Stimulated activated CD4-positive, alpha-beta T cell treated with anti-CD3 and anti-CD28 coated beads, Interleukin-15, amount 100 ng/mL, for 1 hour (primary cell): Measurements from ENCODE around the gene USP6NL.

Source experiments
- DNase-seq, 2 donors: peaks; one replicate each; pipeline ENCODE4 v3.0.0-alpha.2; 2020; ENCODE audit warnings: low read depth in 1 of 2, low spot score in 1 of 2

The USP6NL gene

DNA sequence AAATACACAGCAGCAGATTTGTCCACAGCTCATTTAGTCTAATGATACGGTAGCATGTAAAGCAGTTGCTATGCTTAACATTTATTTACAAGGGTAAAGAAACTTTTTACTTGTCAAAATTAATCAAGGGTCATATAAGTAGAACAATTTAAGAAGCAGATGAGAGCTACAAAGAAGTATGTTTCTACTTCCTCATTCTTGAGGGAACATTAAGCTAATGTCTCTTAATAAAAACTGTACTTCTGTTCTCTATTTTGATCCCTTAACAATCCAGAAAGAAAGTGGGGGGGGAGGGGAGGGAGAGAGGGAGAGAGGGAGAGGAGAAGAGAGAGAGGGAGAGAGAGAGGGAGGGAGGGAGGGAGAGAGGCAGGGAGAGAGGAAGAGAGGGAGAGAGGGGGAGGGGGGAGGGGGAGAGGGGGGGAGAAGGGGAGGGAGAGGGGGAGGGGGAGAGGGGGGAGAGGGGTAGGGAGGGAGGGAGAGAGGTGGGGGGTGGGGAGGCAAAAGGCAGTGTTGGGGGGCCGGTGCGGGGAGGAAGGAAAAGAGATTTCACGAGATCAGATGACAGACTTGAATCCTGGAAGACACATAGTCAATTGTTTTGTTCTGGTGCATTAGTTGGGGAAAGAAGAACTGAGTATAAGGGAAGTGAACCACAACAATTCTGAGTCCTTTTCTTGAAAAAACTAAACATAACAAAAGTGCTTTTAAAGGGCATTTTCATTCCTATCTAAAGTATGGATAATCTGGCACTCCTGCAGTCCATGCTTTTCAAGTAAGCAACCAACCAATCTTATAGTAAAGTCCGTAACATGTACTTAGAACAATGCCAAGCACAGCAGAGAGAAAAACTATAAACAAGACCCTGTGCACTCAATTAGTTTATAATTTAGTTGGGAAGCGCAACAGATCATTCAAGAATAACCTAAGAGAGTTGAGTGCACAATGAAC is 128.0 kb downstream of the USP6NL start:
- no peak for DNase-seq

DNA sequence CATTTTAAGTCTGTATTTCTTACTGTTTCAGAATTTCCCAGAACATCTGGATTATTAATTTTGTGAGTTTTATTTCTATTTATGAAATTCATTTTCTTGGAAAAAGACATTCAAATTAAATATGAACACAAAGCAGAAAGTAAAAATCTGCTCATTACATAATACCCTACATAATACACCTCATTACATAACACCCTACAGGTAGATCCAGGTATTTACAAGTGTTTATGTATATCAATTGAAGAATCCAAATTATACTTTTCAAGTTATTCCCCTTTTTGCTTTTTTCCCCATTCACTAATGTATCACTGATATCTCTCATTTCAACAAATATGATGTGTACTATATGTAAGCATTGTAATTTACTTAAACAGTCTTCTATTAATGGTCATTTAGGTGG is 129.1 kb downstream of the USP6NL start:
- no peak for DNase-seq

DNA sequence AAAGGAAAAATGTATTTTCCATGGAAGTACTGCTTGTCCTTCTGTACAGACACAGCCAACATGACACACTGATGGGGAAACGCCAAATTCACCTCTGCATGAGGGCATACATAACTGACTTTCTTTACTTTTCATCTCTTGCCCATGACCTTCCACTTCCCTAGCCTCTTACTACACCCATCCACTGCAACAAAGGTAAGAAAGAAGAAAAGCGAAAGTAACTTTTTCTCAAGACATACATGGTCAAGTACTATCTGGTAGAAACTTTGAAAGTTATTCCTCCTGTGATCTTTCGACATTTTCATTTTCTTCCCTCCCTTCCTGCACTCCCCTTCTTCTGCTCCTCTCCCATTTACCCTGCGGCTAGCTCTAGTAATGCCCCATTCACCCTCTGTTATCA is 130.8 kb downstream of the USP6NL start:
- DNase-seq: no peak

DNA sequence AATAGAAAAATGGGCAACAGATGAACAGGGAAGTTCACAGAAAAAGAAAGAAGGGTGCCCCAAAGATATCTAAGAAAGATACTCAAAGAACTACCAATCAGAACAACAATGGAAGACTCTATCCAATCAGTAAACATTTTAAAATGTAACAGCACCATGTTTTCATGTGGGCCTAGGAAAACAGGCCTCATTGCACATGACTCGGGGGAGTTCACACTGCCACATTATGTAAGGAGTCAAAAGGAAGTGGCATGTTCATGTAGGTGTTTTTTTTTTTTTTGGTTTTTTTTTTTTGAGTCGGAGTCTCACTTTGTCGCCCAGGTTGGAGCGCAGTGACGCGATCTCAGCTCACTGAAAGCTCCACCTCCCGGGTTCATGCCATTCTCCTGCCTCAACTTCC is 132.2 kb downstream of the USP6NL start:
- DNase-seq: no peak

DNA sequence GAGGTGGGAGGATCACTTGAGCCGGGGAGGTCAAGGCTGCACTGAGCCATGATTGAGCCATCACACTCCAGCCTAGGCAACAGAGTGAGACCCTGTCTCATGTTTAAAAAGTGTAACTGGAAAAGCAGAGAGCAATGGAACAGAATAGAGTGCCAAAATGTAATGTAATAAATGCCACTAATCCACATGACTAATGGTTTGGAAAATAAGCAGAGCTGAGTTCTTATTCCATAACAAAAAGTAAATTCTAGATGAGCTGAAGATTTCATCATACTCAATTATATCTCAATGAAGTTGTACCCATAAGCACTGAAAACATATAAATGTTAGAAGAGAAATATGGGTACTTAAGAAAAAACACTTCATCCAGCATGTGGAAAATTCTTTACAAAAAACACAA is 132.6 kb downstream of the USP6NL start:
- no peak for DNase-seq

DNA sequence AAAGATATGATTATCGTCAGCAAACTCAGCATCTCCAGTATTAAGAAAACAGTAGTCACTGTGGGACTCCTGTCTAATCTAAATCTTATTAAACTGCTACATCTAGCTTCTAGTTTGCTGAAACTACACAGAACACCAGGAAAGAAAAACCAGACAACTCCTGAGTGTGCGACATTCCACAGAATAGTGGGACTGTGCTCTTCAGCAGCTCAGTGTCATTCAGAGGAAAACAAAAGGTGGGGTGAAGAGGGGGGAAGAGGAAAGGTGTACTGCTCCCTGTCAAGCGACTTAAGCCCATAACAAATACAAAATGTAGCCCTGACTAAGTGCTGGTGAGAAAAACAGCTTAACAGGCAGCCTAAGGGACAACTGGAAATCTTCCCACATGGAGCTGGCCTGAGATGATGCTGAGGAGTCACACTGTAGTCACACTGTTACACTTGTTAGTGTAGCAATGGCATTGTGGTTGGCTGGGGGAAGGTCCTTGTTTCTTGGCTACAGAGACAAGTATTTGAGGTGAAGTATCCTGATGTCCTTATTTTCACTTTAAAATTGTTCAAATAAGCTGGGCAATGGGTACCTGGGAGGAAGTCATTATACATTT is 135.5 kb downstream of the USP6NL start:
- no peak for DNase-seq

DNA sequence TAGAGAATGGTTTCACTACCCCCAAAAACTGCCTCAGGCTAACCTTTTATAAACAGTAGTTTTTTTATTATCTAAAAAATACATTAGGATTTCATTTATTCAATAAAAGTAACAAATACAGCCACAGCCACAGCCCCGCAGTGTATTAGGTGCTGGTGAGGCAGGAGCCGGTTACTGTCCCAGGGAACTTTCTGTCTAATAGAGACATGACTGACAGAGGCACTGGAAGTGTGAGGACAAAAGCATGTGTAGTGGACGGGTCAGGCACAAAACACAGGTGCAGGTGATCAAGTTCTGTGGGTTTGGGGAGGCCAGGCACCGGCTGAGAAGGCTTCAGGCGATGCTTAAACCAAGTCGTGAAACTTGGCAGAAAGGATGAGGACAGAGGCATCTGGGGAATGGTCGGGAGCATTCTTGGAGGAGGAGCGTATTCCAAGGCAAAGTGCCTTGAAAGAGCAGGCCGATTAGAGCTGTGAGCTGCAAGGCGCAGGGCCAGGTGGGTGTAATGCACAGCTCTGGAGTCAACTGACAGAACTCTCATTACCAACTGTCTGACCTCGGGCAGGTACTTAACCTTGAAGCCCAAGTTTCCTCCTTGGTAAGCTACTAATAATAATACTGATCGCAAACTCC is 138.2 kb downstream of the USP6NL start:
- no peak for DNase-seq

DNA sequence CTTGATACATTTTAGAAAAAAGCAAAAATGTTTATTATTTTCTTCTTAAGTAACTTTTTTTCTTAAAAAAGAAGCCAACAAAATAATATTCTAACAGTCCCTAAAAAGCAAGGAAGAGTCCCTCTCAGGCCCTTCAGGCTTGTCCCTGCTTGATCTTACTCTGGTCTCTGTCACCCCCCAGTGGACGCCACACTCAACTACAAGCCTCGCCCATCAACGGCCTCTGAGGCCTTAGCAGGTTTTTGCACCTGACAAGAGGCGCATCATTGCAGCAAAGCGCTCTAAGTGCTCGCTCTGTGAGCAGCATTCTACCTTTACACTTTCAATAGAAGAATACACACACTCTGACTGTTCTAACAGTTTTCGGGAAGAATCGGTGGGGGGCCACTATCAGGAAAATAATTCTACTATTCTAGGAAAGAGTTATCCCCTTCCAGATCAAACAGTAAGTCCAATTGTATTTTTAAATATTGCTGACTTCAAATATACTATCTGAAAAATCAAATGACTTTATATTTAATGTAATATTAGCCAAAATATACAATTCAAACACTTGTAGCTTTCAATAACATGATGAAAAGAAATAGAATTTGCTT is 139.2 kb downstream of the USP6NL start:
- DNase-seq: peak; percentile 34 to 57

DNA sequence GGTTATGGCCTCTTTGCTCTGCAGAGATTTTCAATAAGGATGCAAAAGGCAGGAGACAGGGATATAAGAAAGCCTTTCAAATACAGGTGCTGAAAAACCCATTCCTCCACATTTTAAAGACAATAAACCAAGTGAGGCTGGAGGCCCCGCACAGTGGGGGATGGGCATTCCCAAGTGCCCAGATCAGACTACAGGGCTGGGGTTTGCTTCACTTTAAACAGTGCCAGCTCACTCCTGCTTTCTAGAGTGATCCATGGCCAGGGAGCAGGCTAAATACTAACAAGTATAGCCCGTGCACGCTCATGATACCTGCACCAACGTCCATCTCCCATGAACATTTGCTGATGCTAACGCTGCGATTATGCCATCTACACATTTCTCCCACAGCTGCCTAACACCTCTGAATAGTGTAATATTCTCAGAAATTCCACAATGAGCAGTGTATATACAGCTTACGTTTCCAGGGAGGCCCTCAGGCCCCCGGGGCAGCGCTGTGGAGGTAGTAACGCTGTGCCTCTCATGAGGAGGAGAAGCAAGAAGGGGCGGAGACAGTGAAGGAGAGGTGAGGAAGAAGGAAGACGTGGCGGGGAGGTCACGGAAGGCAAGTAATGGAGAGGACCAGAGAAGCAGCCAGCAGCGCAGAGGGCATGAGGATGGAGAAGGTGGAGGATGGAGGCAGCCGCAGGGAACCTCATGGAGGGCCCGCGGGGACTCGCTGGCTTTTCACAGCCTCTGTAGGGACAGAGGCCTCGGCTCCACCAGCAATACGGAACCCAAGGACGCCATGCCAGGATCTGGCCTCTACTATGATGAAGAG is 141.7 kb downstream of the USP6NL start:
- DNase-seq: no peak

DNA sequence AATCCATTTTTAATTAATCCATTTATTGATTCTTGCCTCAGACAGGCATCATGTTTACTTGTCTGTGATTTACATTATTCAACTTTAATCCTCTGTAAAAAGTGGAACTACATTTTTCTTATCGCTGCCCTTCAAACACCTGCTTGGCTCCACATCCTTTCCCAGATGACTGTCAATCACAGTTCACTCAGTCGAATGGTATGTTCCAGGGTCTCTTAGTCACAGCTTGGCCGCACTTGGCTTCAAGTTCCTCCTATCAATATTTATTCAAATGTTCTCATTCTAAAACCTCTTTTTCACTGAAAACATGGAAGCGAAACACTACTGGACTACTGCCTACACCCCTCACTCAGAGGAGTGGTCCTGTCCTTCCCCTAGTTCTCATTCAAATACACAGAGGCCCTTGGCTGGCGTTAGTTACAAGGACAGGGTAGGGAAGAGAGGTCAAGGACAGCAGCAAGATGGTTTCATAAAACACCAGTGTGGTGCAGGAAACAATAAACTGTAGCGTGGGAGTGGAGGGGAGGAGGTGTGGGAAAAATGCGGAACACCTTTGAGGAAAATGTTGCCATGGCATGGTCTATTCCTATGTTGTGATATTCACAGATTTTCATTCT is 143.2 kb downstream of the USP6NL start:
- no peak for DNase-seq

DNA sequence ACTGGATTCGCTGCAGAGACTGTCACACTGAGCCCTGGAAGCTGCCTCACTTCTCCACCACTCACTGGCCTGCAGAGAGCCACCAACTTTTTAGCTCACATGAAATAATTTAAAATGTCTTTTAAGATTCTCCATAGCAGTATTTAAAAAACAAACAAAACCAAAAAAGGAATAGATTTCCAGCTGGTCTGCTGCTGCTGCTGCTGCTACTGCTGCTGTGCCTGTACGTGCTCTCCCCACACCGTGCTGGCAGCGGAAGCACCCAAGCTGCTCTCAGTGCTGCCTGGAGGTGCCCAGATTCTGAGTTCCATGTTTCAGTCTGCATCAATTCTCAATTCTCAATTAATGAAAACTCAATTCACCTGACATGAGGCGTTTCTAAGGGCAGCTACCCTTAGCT is 146.0 kb downstream of the USP6NL start:
- DNase-seq: no peak

DNA sequence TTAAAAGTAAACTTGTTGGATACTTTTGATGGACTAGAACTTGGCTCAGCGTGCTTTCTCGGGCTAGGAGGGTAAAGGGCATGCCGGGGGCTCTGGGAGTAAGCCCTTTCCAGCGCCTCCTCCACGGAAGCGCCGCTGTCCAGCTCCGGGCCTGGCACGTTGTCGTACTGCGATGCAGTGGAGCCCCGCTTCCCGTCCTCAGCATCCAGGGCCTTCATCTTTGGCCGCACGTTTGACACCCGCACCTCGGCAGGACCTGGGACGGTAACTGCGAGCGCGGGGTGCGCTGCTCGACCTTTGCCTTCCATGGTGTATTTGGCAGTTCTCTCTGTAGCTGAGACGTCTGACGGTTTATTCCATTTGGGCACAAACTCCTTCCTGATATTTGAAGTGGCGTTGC is 148.3 kb downstream of the USP6NL start:
- no peak for DNase-seq

DNA sequence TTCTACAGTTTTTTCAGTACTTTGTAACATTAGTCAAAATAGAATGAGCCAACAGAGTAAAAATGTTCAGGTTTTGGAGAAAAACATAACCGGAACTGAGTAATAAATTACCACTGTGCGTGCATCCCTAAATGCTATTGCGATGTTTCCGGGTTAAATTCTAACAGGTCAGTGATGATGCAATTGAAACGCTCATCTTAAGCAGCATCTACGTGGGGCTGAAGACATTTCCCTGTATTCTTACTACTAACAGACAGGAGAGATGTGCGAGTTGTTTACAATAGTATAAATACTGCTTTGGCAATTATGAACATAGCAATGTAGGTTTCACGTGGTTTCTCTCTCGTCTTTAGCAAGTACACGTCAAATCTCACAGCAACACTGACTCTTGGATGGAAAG is 149.4 kb downstream of the USP6NL start:
- no peak for DNase-seq

DNA sequence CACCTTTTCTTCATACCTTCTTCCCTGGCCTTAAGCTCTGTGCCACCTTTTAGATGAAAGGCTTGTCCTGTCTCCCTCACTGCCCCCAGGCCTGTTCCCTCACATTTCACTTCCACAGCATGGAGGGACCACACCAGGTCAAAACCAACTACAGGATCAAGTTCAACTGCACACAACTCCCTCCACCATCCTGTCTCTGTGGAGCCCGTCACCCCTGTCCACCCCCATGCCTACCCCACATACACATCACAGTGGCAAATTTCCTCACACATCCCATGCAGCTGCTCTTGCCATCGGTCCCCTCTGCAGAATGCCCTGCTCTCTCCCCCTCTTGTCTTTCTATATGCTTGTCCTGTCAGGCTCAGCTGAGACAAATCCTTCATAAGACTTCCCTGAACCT is 154.1 kb downstream of the USP6NL start:
- DNase-seq: no peak

DNA sequence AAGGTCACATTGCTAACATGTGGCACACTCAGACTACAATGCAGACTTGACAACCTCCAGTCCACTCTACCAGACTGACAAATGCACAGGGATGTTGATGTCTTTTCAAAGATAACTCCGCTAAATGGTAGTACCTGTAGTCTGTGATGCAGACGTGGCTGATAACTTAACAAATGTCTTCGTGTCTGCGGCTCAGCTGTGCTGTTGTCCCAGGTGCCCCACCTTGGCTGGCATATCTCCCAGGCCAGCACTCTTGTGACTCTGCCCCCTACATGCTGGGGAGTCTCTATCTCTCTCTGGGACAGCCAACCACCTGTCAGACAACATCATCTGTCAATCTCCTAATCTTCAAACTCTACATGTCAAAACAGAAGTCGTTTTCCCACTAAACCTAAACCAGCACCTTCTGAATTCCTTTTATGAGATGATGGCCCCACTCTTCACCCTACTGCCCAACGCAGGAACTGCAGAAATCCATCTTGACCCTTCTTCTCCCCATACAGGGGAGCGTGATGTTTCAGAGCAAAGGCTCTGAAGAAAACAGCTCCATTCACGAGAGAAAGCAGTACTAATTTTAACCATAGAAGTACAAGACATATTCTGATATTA is 156.4 kb downstream of the USP6NL start:
- DNase-seq: no peak

DNA sequence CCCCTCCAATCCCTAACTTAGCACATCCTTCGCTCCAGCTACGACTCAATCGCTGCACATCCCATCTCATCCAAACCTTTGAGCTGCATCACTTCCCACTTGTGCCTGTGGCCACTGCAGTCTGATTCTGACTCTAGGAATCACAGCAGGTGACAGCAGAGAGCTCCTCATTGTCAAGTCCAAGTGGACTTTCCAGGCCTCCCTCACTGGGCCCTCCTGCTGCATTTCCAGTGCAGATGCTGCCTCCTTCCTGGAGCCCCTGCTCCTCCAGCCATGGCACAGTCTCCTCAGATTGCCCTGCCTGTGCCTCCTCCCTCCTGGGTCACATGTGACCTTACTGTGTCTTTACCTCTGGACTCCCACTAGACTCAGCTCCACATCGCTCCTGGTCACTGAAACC is 157.3 kb downstream of the USP6NL start:
- DNase-seq: no peak

DNA sequence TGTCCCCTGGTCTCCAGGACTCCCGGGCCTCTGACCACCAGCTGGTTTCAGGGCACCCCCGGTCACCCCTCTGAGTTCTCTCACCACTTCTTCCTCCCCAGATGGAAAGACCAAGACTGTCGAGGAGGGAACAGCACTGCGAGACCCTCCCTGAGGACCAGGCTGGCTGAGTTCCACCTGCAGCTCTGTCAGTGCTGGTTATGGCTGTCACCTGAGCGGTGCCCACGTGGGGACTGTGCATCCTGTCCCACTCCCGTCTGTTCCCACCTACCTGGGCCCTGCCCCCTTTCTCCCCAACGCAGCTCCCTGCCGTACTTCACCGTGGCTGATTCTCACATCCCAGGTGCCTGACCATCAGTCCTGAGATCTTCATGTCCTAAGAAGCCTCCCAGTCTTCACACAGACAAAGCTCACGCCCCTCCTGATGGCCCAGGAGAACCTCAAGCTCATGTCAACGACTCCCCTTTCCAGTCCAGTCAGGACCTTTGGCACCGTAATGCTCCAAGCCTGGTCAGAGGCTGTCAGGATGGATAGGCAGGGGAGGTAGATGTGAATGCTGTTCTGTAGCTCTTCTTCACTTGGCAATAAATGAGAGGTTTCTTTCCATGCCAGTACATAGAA is 159.7 kb downstream of the USP6NL start:
- no peak for DNase-seq

DNA sequence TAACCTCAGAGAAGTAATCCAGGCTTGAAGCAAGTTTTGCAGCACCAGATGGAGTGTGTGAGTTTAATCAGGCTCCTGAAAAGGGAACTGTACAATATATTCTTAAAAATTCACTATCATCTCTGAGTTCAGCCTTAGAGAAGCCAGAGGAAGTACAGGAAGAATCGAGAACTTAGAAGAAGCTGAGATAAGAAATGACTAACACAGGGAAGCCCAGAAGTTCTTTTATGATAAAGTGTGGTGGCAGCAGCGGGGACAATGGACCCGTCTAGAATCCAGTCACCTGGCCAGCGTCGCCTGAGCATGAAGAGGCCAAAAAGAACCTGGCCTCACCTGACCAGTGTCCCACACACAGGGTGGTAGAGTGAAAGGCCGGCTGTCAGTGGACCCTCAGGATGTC is 161.0 kb downstream of the USP6NL start:
- no peak for DNase-seq

DNA sequence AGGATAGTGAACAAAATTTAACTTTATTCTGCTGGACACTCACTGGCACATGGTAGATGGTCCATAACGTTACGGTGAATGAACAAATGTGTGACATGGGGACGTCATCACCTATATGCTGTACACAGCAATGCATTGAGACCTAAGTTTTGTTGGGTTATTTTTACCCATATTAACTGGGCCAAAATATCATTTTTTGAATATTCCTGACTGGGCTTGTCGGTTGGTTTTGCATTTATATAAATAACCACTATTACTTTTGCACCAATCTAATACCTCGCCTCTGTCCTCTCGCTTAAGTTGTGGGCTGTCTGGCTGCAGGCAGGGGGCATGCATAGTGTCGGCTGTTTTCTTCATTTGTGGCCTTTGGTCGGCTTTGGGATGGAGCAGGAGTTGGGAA is 161.7 kb downstream of the USP6NL start:
- no peak for DNase-seq
